IMR-90 (cell line): Measurements from ENCODE around the gene HIGD2B. TPM values are rescaled to one million over a fixed set of nuclear protein-coding genes. Genes with fewer than 3 reads are reported as not detected.
"Not testable (repeated sequence)": the region's sequence is repeated elsewhere in the genome, so short reads cannot be mapped to it uniquely, and the experiment has no call there.

Experiments
- ATAC-seq: fragments of 200-7000 bp; cut with Tn5 transposase; 2 replicates; pipeline ENCODE4 v1.9.1; 2020; ENCODE audit warnings: low read depth, mild to moderate bottlenecking, moderate library complexity
- BruUV-seq: library from RNA; stranded (reverse); fragments of 400-500 nt; replicated peaks from 2 replicates; lab custom pipeline; 2021; lab: Mats Ljungman, UMichigan
- CTCF ChIA-PET: fragments of 300-600 bp; formaldehyde crosslinking; extraction: SDS; loops from one replicate; lab custom pipeline; 2021; ENCODE audit warnings: antibody characterized with exemption; lab: Yijun Ruan, JAX
- POLR2A ChIA-PET: fragments of 300-600 bp; sonication (Branson Sonifier 250); formaldehyde crosslinking; loops from one replicate; lab custom pipeline; 2022; ENCODE audit warnings: antibody characterized with exemption; ENCODE audit not compliant: unreplicated experiment; lab: Charles Lee
- DNase-seq: peaks from one replicate; pipeline ENCODE4 v3.0.0; 2013
- H2AFZ ChIP-seq: replicated peaks from 2 replicates; pipeline ENCODE3; 2013; ENCODE audit warnings: low read length, mild to moderate bottlenecking; ENCODE audit not compliant: poor library complexity
- H2AK5ac ChIP-seq: 2 replicates; pipeline ENCODE4 v1.6.1; 2013; ENCODE audit warnings: low read depth, low read length, inconsistent platforms
- H2AK9ac ChIP-seq: replicated peaks from 2 replicates; pipeline ENCODE3; 2013; ENCODE audit warnings: mild to moderate bottlenecking, low read depth, low read length, moderate library complexity; ENCODE audit not compliant: poor library complexity
- H2BK120ac ChIP-seq: 2 replicates; pipeline ENCODE4 v1.6.1; 2013; ENCODE audit warnings: low read depth, low read length, inconsistent platforms
- H2BK15ac ChIP-seq: 3 replicates; pipeline ENCODE4 v1.6.1; 2013; ENCODE audit warnings: low read depth, low read length, inconsistent platforms
- H2BK20ac ChIP-seq: 2 replicates; pipeline ENCODE4 v1.6.1; 2013; ENCODE audit warnings: low read depth, mild to moderate bottlenecking, inconsistent platforms, low read length, moderate library complexity
- H2BK5ac ChIP-seq: 2 replicates; pipeline ENCODE4 v1.6.1; 2013; ENCODE audit warnings: mild to moderate bottlenecking, low read depth, low read length, inconsistent platforms; ENCODE audit not compliant: poor library complexity, severe bottlenecking
- H3K14ac ChIP-seq: replicated peaks from 2 replicates; pipeline ENCODE4 v1.6.1; 2013; ENCODE audit warnings: low read depth, low read length, inconsistent platforms
- H3K18ac ChIP-seq: 2 replicates; pipeline ENCODE4 v1.6.1; 2013; ENCODE audit warnings: low read depth, low read length, control low read depth
- H3K23ac ChIP-seq: 2 replicates; pipeline ENCODE4 v1.6.1; 2013; ENCODE audit warnings: low read depth, low read length, inconsistent platforms
- H3K27ac ChIP-seq: 2 replicates; pipeline ENCODE4 v1.5.1; 2013; ENCODE audit warnings: mild to moderate bottlenecking, control low read depth, low read length; ENCODE audit not compliant: insufficient read depth
- H3K27me3 ChIP-seq: 2 replicates; pipeline ENCODE4 v1.6.1; 2013; ENCODE audit warnings: low read length; ENCODE audit not compliant: control insufficient read depth, insufficient read depth
- H3K36me3 ChIP-seq: 2 replicates; pipeline ENCODE4 v1.6.1; 2013; ENCODE audit warnings: low read length, mixed read lengths; ENCODE audit not compliant: control insufficient read depth, insufficient read depth
- H3K4ac ChIP-seq: 2 replicates; pipeline ENCODE4 v1.6.1; 2013; ENCODE audit warnings: low read depth, low read length, inconsistent platforms
- H3K4me1 ChIP-seq: 2 replicates; pipeline ENCODE4 v1.6.1; 2013; ENCODE audit warnings: low read length, mixed read lengths; ENCODE audit not compliant: control insufficient read depth, insufficient read depth
- H3K4me2 ChIP-seq: 2 replicates; pipeline ENCODE4 v1.6.1; 2013; ENCODE audit warnings: low read depth, mild to moderate bottlenecking, control low read depth, low read length, moderate library complexity
- H3K4me3 ChIP-seq: 2 replicates; pipeline ENCODE4 v1.5.1; 2013; ENCODE audit warnings: low read depth, mild to moderate bottlenecking, control low read depth, low read length, moderate library complexity; ENCODE audit not compliant: insufficient read depth
- H3K56ac ChIP-seq: 2 replicates; pipeline ENCODE4 v1.6.1; 2013; ENCODE audit warnings: low read length, inconsistent platforms; ENCODE audit not compliant: insufficient read depth; ENCODE audit errors: extremely low read depth
- H3K79me1 ChIP-seq, 2 experiments: 2 replicates each; pipeline ENCODE4 v1.6.1; 2013; ENCODE audit warnings: low read length in 2 of 2, inconsistent platforms in 1 of 2, low read depth in 1 of 2
- H3K9ac ChIP-seq: 2 replicates; pipeline ENCODE4 v1.6.1; 2013; ENCODE audit warnings: low read depth, low read length, control low read depth
- H3K9me1 ChIP-seq: 2 replicates; pipeline ENCODE4 v1.6.1; 2013; ENCODE audit warnings: low read length, inconsistent platforms; ENCODE audit not compliant: insufficient read depth
- H3K9me3 ChIP-seq: 2 replicates; pipeline ENCODE4 v1.6.1; 2013; ENCODE audit warnings: low read length; ENCODE audit not compliant: control insufficient read depth, insufficient read depth
- H4K20me1 ChIP-seq: 2 replicates; pipeline ENCODE4 v1.6.1; 2013; ENCODE audit warnings: low read length, inconsistent platforms; ENCODE audit not compliant: insufficient read depth
- H4K5ac ChIP-seq: 2 replicates; pipeline ENCODE4 v1.6.1; 2013; ENCODE audit warnings: mild to moderate bottlenecking, low read depth, low read length, control low read depth
- H4K8ac ChIP-seq, 2 experiments: 2 replicates each; pipeline ENCODE4 v1.6.1; 2013; ENCODE audit warnings: low read depth in 2 of 2, low read length in 2 of 2, control low read depth in 1 of 2, inconsistent platforms in 1 of 2
- H4K91ac ChIP-seq: 2 replicates; pipeline ENCODE4 v1.6.1; 2013; ENCODE audit warnings: low read depth, low read length, inconsistent platforms; ENCODE audit not compliant: insufficient read depth
- WGBS, 2 experiments: methylation state at CpG; one replicate each; pipeline versions ENCODE4 v1.1.5 to v1.1.7; 2013; ENCODE audit warnings: missing lambda C conversion rate in 2 of 2; ENCODE audit not compliant: insufficient read length in 1 of 2; ENCODE audit errors: extremely low coverage in 2 of 2; 5-methylcytosine and 5-hydroxymethylcytosine counted together
- dilution Hi-C: fragments of 300-500 bp; cut with HindIII; formaldehyde crosslinking; loops from one replicate; pipeline ENCODE4 v1.14.3; 2018; ENCODE audit warnings: low sequenced_read_pairs; ENCODE audit not compliant: unreplicated experiment
- in situ Hi-C: fragments of 300-500 bp; cut with MboI; formaldehyde crosslinking; loops from 3 replicates; pipeline ENCODE4 v1.14.3; 2019; ENCODE audit warnings: low sequenced_read_pairs, inconsistent platforms, mixed read lengths
- intact Hi-C: fragments of 100-400 bp; cut with micrococcal nuclease; formaldehyde crosslinking; loops from 2 replicates; pipeline ENCODE4 v1.10.0; 2022
- polyA plus RNA-seq, 3 experiments: library from polyadenylated mRNA; depleted of rRNA; stranded (reverse); fragments of >200 nt; gene quantifications; 2 replicates each; pipeline ENCODE4 v1.2.3, GENCODE V29; 2012; ENCODE audit warnings: low replicate concordance in 1 of 3
- total RNA-seq: library from RNA; depleted of rRNA; stranded (reverse); fragments of >200 nt; gene quantifications from 2 replicates; pipeline ENCODE4 v1.2.3, GENCODE V29; 2012

The HIGD2B gene
- total and polyA plus RNA-seq, 2 of the 4 experiments (the other 2 are of a cell fraction): not detected

DNA sequence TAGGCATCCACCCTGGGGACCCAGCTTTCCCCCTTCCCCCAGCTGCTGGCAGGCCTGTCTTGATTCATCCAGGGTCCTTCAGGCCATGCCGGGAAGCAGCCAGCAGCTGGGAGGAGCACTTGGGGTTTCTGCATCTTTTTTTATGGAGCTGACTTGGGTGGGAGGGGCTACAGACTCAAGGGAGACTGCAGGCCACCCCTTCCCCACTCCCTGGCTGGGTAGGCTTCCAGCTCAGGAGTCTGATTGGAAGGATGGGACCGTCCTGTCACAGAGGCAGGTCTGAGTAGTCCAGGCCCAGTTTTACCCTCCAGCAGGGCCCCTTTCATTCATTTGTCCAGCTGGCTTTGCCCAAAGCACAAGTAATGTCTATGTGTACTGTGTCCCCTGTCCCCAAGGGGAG lies 43.7 kb downstream of the HIGD2B start:
- H3K56ac ChIP-seq, H3K4me1 ChIP-seq, BruUV-seq, H2AK9ac ChIP-seq, H3K27me3 ChIP-seq, ATAC-seq, intact Hi-C loops, H3K9me1 ChIP-seq, H3K14ac ChIP-seq, DNase-seq, H3K36me3 ChIP-seq, CTCF ChIA-PET, H3K9ac ChIP-seq, H3K23ac ChIP-seq, H3K27ac ChIP-seq, POLR2A ChIA-PET, H3K4ac ChIP-seq, H4K20me1 ChIP-seq, H3K9me3 ChIP-seq, H4K5ac ChIP-seq, dilution Hi-C loops, H3K4me3 ChIP-seq, H2AK5ac ChIP-seq, H2AFZ ChIP-seq, H2BK20ac ChIP-seq, H3K18ac ChIP-seq, H4K8ac ChIP-seq, H3K4me2 ChIP-seq, H2BK120ac ChIP-seq, H2BK15ac ChIP-seq, H4K91ac ChIP-seq, H2BK5ac ChIP-seq, H3K79me1 ChIP-seq: not testable (repeated sequence)
- WGBS, 2 experiments: no CpG with 5 or more reads among the region's 2 CpGs
- in situ Hi-C loops: loop anchor here (25.0 kb wide), 1 partner anchor 1470 kb away; no protein-coding TSS in a partner anchor

DNA sequence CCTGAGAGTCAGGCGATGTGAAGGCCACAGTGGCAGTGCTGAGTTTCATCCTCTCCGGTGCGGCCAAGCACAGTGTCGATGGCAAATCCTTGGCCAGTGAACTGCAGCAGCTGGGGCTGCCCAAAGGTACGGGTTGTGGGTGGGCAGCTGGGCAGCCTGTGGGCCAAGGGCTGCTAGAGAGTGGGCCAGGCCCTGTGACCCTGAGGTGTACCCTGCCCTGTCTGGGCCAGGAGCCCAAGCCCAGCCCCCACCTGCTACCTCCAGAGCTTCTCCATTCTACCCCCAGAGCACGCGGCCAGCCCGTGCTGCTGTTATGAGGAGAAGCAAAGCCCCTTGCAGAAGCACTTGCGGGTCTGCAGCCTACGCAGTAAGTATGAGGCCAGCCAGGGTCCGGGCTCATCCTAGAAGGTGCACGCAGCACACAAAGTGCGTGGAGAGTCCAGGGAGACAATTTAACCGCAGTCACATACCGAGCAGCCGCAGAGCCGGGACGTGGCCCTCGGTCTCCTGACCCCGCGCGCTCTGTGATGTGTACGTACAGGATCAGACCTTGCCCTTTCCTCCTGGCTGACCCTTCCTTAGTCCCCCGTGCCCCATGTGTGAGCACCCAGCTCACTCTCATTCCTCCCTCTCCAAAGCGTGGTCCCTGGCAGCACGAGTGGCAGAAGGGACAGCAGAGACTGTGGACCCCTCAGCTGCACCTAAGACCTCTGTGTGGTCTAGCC lies 46.1 kb downstream of the HIGD2B start:
- H3K4me3 ChIP-seq, H3K14ac ChIP-seq, ATAC-seq, H3K18ac ChIP-seq, H2BK120ac ChIP-seq, intact Hi-C loops, H2AK9ac ChIP-seq, dilution Hi-C loops, DNase-seq, H4K20me1 ChIP-seq, H3K4me2 ChIP-seq, H4K8ac ChIP-seq, H2BK5ac ChIP-seq, H2AFZ ChIP-seq, H3K56ac ChIP-seq, H3K23ac ChIP-seq, BruUV-seq, H3K36me3 ChIP-seq, H2AK5ac ChIP-seq, H3K79me1 ChIP-seq, POLR2A ChIA-PET, H3K9me1 ChIP-seq, H3K27ac ChIP-seq, H3K9ac ChIP-seq, H3K9me3 ChIP-seq, H3K27me3 ChIP-seq, H3K4me1 ChIP-seq, CTCF ChIA-PET, H4K5ac ChIP-seq, H4K91ac ChIP-seq, H2BK15ac ChIP-seq, H3K4ac ChIP-seq, H2BK20ac ChIP-seq: not testable (repeated sequence)
- WGBS, 2 experiments: no CpG with 5 or more reads among the region's 26 CpGs
- in situ Hi-C loops: loop anchor here (25.0 kb wide), 1 partner anchor 1472 kb away; no protein-coding TSS in a partner anchor
